Upper lobe of right lung (tissue), 1 donor: ENCODE results near the gene RAB40C. TPM values are rescaled to one million over a fixed set of nuclear protein-coding genes. Genes with fewer than 3 reads are reported as not detected.

Experiments
- ATAC-seq: fragments of 200-7000 bp; cut with Tn5 transposase; one replicate; pipeline ENCODE4 v1.9.1; 2020; ENCODE audit warnings: mild to moderate bottlenecking, moderate library complexity
- DNase-seq: peaks from one replicate; pipeline ENCODE4 v3.0.0-alpha.2; 2020
- H3K27ac ChIP-seq: fragments of 200-600 bp; one replicate; pipeline ENCODE4 v1.8.0; 2022
- H3K27me3 ChIP-seq: fragments of 200-600 bp; one replicate; pipeline ENCODE4 v1.8.0; 2022; ENCODE audit warnings: mild to moderate bottlenecking
- H3K36me3 ChIP-seq: fragments of 200-600 bp; one replicate; pipeline ENCODE4 v1.8.0; 2022
- H3K4me1 ChIP-seq: fragments of 200-600 bp; one replicate; pipeline ENCODE4 v1.8.0; 2022
- H3K4me3 ChIP-seq: fragments of 200-600 bp; one replicate; pipeline ENCODE4 v1.8.0; 2022; ENCODE audit warnings: mild to moderate bottlenecking
- H3K9me3 ChIP-seq: fragments of 200-600 bp; one replicate; pipeline ENCODE4 v1.8.0; 2022
- intact Hi-C: fragments of 100-400 bp; cut with DNase I; formaldehyde crosslinking; loops from one replicate; pipeline ENCODE4 v1.11.0; 2022
- total RNA-seq: library from RNA; stranded (reverse); fragmentation: NEBNext Ultra II Directional; extraction: Animal tissue kit (Norgen Biotek cat#: 25700); gene quantifications from one replicate; pipeline ENCODE4 v1.2.1, GENCODE V29; 2021
- TF ChIP-seq, protein P1 (sequence below): fragments of 200-600 bp; IDR thresholded peaks from one replicate; pipeline ENCODE4 v1.8.0; 2022; ENCODE audit warnings: antibody characterized with exemption
- donor health status: DM: no; HTN: yes; CAD: no; lungs with severe emphysema.

Gene RAB40C
- total RNA-seq, 1 donor from 2014 or later = 47.6 TPM

DNA sequence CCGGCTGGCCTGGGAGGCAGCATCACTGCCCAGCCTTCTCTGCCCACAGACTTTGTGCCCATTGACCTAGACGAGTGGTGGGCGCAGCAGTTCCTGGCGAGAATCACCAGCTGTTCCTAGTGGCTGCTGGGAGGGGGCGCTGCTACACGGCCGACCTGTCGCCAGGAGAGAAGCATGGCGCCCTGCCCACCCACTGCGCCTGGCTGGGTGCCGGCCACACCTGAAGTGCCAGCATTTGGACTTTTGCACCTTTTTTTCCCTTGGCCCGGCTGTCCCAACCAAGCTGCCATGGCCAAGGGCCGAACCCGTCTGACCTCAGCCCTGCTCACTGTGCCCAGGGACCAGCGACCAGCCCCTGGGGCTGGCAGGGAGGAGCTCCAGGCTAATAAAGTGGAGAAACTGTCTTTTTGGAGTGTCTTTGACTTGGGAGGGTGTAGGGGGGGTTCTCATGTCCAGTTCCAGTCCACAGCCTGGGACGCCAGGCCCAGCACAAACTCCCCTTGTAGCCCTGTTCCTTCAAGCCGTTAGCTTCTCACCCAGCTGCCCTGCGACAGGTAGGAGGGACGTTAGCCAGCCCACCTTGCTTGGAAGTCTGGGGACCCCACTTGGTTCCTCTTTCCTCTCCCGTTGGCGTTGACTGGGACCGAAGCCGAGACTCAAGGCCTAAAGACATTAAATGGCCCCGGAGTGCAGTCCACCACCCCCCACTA lies 58.4 kb downstream of the RAB40C start:
- Histone ChIP-seq H3K4me1 (peaks cover 33% of the 10 kb centered on the region), H3K27ac (peak overlapping the region; percentile 93), H3K36me3 (no peaks in the 10 kb centered on the region), H3K27me3 (no peaks in the 10 kb centered on the region), H3K4me3 (peak overlapping the region; percentile 85), H3K9me3 (no peaks in the 10 kb centered on the region)
- intact Hi-C loops = no loop called here
- peak; percentile 88 for DNase-seq
- TF ChIP-seq, protein P1, sequence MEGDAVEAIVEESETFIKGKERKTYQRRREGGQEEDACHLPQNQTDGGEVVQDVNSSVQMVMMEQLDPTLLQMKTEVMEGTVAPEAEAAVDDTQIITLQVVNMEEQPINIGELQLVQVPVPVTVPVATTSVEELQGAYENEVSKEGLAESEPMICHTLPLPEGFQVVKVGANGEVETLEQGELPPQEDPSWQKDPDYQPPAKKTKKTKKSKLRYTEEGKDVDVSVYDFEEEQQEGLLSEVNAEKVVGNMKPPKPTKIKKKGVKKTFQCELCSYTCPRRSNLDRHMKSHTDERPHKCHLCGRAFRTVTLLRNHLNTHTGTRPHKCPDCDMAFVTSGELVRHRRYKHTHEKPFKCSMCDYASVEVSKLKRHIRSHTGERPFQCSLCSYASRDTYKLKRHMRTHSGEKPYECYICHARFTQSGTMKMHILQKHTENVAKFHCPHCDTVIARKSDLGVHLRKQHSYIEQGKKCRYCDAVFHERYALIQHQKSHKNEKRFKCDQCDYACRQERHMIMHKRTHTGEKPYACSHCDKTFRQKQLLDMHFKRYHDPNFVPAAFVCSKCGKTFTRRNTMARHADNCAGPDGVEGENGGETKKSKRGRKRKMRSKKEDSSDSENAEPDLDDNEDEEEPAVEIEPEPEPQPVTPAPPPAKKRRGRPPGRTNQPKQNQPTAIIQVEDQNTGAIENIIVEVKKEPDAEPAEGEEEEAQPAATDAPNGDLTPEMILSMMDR = peak; percentile 50
- peak; percentile 45 for ATAC-seq

DNA sequence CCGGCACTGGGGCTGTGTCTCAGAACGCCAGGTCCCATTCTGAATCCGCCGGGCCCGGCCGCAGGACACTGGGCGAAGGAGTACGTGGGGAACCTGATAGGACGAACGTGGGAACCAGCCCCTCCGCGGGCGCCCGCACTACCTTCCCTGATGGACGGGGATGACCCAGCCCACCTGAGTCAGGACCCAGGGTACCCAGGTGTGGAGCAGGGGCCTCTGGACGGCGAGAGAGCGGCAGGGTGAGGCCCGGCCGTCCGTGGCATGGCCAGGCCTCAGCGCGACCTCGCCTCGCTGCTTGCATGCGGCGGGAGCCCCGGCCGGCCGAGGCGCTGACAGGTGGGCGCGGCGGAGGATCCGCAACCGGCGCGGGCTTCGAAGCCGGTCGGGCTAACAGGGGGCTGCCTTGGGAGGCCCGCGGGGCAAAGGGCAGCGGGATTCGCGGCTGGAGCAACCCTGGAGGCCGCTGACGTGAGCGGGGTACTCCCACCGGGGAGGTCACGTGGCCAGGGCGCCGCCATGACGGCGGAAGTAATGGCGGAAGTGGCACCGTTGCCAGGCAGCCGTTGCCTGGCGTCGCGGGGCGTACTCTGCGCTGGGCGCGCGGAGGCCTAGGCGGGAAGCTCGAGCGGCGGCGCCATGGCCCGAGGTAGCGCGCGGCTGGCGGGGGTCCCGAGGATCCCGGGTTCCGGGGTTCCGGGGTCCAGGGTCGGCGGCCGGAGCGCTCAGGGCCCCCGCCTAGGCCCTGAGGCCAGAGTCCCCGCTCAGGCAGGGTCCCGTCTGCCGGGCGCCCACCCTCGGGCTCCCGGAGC lies 59.1 kb downstream of the RAB40C start, which contains the start of gene WDR90:
TSS of gene WDR90 (plus strand) at position 585 of the 809 bp plus-strand sequence. CDS start at position 637, 52 bp downstream.
- TF ChIP-seq, protein P1 = no peak
- no peaks in the 10 kb centered on the region for H3K27me3 ChIP-seq
- peak within 1 kb of the TSS; percentile 85 for H3K4me3 ChIP-seq
- H3K9me3 ChIP-seq = no peaks in the 10 kb centered on the region
- peak within 1 kb of the TSS; percentile 93 for H3K27ac ChIP-seq
- DNase-seq = peak; percentile 98
- intact Hi-C loops = no loop called here
- peak; percentile 88 for ATAC-seq
- H3K4me1 ChIP-seq = peaks cover 31% of the 10 kb centered on the region
- no peaks in the 10 kb centered on the region for H3K36me3 ChIP-seq

DNA sequence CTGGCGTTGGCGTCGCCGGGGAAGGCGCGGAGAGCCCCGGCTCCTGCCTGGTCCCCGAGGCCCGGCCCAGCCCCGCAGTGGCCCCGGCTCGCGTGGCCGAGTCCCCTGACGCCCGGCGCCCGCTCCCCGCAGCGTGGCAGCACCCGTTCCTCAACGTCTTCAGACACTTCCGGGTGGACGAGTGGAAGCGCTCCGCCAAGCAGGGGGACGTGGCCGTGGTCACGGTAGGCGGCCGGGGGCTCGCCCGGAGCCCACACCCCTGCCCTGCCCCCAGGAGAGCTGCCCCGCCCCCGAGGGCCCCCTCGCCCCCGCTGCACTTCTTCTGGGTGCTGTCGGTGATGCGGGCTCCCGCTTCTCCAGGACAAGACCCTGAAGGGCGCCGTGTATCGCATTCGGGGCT lies 59.8 kb downstream of the RAB40C start:
- peak; percentile 0 for ATAC-seq
- TF ChIP-seq, protein P1 = no peak
- H3K27ac ChIP-seq = peak overlapping the region; percentile 93

DNA sequence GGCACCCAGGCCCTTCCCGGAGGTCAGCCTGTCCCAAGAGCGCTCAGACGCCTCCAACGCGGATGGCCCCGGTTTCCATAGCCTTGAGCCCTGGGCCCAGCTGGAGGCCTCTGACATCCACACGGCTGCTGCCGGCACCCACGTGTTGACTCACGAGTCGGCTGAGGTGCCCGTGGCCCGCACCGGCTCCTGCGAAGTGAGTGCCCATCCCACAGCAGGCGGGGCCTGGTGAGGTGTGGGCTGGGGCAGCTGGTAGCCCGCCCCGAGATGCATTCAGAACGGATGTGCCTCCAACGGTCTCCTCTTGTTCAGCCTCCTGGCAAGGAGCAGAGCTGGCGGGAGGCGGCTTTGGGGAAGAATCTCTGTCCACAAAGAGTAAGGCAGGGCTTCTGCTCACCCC lies 62.0 kb downstream of the RAB40C start:
- Histone ChIP-seq H3K9me3 (no peaks in the 10 kb centered on the region), H3K27ac (no peak overlapping the region), H3K36me3 (no peaks in the 10 kb centered on the region), H3K27me3 (no peaks in the 10 kb centered on the region), H3K4me1 (peaks cover 20% of the 10 kb centered on the region), H3K4me3 (no peak overlapping the region)
- TF ChIP-seq, protein P1 = no peak
- ATAC-seq (no peak), DNase-seq (no peak)
- intact Hi-C loops = no loop called here

More for the DNA sequence above, 59.8 kb downstream of the RAB40C start:
- peaks cover 31% of the 10 kb centered on the region for H3K4me1 ChIP-seq
- no peaks in the 10 kb centered on the region for H3K27me3 ChIP-seq
- H3K9me3 ChIP-seq = no peaks in the 10 kb centered on the region
- H3K36me3 ChIP-seq = no peaks in the 10 kb centered on the region
- intact Hi-C loops = no loop called here
- DNase-seq = no peak
- peak overlapping the region; percentile 85 for H3K4me3 ChIP-seq

DNA sequence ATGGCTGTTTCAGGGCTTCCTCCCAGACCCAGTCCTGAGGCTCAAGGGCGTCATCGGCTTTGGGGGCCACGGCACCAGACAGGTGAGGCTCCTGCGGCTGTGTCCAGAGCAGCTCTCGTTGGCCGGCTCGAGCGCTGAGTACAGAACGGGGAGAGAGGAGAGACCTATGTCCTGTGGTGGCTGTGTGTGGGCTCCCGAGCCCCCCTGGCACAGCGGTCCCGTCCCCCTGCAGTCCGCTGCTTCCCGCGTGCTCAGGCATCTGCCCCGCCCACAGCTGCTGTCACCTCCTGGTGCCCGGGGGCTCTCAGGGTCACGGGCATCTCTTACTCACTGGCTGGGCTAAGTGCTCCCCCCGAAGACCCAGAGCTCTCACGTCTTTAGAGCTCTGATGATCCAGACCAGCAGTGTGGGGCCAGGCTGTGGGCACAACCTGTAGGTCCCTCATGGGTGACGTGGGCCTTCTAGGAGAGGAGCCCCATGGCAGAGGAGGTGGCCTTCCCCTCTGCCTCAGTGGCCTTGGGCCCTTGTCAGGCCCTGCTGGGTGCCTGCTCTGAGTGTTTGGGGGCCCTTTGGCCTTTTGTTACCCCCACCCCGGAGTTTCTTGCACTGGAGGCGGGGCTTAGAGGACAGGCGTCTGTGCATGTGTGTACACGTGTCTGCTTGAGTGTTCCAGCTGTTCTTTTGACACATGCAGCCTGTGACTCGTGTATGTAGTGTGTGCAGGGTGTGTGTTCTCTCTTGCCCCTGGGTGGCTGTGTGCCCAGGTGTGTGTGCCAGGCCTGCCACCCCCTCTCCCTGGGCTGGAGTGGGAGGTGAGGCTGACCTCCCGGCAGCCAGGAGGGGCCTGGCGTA lies 62.8 kb downstream of the RAB40C start:
- Histone ChIP-seq H3K27ac (no peak overlapping the region), H3K27me3 (no peaks in the 10 kb centered on the region), H3K4me1 (peaks cover 16% of the 10 kb centered on the region), H3K4me3 (no peak overlapping the region), H3K9me3 (no peaks in the 10 kb centered on the region), H3K36me3 (no peaks in the 10 kb centered on the region)
- TF ChIP-seq, protein P1 = no peak
- intact Hi-C loops = no loop called here
- ATAC-seq = no peak
- no peak for DNase-seq
